ENCODE data around the gene TNS3. TPM values are rescaled to one million over a fixed set of nuclear protein-coding genes. Genes with fewer than 3 reads are reported as not detected.

The TNS3 gene
- polyA plus RNA-seq, 1 donor from 2014 or later: 12.5 TPM

DNA sequence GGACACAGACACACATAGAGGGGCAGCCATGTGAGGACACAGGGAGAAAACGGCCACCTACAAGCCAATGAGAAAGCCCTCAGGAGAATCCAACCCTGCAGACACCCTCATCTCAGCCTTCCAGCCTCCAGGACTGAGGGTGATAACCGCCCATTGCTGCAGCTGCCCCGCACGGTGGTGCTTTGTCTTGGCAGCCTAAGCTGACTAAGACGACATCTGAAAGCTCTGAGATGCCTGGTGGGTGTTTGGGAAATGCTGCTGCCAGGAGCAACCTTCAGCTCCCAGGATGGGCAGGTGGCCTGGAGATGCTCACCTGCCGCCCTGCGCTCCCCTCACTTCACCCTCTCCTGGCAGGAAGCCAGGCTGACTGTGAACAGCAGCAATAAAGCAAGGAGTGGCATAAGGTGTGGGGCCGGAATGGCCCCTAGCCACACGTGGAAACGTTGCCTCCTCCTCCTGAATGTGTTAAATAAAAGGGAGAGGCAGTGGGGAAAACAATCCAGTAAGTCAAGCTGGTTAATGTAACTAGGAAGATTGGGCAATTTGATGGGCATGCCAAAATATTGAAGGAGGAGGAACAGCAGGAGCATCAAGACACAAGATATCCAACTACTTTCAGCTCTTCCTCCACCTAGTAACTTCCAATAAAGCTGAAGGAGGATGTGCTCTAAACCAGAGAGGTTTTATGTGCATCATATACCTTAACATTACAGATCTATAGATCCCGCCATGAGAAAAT lies 121.5 kb downstream of the TNS3 start:
- Mint-ChIP-seq H3K27ac (peak overlapping the region in 1 of 3 donors; percentile 50), H3K9me3 (no peaks in the 10 kb centered on the region), H3K4me1 (peaks cover 5 to 28% (median 14%) of the 10 kb centered on the region in 3 donors), H3K36me3 (no peaks in the 10 kb centered on the region), H3K27me3 (no peaks in the 10 kb centered on the region), H3K4me3 (no peak overlapping the region)

DNA sequence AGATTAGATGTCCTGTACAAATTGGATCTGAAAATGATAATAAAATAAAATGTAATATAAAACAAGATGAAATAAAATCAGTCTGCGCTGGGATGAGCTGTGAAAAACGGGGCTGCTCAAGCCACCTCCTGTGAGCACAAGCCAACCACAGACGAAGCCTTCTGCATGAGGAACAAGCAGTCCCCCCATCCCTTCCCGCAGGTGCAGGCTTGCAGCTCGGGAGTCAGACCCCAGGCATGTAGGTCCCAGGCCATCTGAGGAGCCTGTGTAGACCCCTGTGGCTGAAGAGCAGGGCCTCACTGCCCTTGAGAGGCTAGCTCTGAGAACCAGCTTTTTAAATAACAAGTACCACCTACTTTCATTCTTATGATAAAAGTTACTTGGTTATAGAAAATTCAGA lies 123.4 kb downstream of the TNS3 start:
- Mint-ChIP-seq H3K27ac (no peak overlapping the region), H3K9me3 (no peaks in the 10 kb centered on the region), H3K4me1 (peaks cover 2 to 33% (median 16%) of the 10 kb centered on the region in 3 donors), H3K27me3 (no peaks in the 10 kb centered on the region), H3K36me3 (no peaks in the 10 kb centered on the region), H3K4me3 (no peak overlapping the region)

DNA sequence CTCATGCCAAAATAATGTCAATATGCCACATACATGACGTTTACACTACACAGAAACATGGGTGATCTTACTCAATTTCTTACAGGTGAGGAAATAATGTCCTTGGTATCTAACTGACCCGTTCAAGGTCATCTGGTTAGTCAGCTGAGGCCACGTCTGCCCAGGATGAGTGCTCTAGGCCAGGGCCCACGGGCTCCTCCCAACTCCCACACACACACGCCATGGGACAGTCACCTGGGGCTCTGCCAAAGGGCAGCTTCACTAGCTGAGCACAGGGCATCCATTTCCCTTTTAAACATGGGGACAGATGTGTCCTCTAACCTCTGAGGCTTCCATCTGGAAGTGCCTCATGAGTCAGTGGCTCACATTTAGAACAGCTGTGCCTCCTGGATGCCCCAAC lies 123.9 kb downstream of the TNS3 start:
- Mint-ChIP-seq H3K27me3 (no peaks in the 10 kb centered on the region), H3K27ac (no peak overlapping the region)

DNA sequence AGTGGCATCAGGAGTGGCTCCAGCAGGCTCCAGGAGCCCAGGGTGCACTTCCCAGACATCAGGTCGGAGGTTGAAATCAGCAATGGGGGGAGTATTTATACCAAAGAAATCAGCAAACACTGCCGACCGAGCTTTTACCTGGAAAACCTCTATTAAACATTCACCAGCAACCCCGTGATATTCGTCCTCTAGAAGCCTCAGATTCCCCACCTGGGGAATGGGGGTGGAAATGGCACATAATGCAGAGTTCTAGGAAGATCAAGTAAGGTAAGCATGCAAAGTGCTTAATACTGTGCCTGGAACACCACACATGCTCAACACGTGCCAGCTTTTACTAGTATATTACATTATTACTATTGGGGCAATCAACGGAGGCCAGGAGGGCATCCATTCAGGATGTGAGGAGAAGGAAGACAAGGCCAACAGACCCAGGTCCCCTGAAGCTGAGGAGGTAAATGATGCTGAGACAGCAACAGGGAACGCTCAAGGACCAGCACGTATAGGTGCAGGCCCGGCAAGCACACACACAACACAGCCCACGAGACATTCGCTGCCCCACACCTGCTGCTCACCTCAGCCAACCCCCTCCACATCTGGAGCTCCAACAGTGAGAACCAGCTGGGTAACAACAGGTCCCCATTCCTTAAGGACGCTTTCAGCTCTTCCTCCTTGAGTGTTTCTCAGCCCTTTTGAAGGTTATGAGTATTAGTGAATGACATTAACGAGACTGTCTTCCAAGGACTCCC lies 125.5 kb downstream of the TNS3 start:
- Mint-ChIP-seq H3K36me3 (no peaks in the 10 kb centered on the region), H3K27ac (no peak overlapping the region), H3K9me3 (no peaks in the 10 kb centered on the region), H3K4me3 (no peak overlapping the region), H3K27me3 (no peaks in the 10 kb centered on the region), H3K4me1 (peaks cover 0 to 33% (median 12%) of the 10 kb centered on the region in 3 donors)

More for the DNA sequence above, 123.9 kb downstream of the TNS3 start:
- Mint-ChIP-seq H3K4me1 (peaks cover 2 to 33% (median 15%) of the 10 kb centered on the region in 3 donors), H3K4me3 (no peak overlapping the region), H3K36me3 (no peaks in the 10 kb centered on the region), H3K9me3 (no peaks in the 10 kb centered on the region)

DNA sequence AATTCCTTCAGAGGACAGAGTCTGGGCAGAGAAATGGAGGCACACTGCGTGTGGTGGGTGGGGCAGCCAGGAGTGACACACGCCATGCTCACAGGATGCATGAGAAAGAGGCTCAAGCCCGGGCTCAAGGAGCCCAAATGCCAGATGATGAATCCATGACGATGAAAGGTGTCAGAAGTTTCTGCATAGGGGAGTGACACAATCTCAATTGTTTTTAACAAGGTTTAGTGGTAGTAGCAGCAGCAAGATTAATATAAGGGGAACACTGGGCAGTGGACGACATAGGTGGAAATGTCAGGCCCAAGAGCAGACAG lies 126.1 kb downstream of the TNS3 start:
- no peaks in the 10 kb centered on the region for H3K27me3 Mint-ChIP-seq
- H3K4me1 Mint-ChIP-seq: peaks cover 0 to 33% (median 12%) of the 10 kb centered on the region in 3 donors
- no peaks in the 10 kb centered on the region for H3K36me3 Mint-ChIP-seq

DNA sequence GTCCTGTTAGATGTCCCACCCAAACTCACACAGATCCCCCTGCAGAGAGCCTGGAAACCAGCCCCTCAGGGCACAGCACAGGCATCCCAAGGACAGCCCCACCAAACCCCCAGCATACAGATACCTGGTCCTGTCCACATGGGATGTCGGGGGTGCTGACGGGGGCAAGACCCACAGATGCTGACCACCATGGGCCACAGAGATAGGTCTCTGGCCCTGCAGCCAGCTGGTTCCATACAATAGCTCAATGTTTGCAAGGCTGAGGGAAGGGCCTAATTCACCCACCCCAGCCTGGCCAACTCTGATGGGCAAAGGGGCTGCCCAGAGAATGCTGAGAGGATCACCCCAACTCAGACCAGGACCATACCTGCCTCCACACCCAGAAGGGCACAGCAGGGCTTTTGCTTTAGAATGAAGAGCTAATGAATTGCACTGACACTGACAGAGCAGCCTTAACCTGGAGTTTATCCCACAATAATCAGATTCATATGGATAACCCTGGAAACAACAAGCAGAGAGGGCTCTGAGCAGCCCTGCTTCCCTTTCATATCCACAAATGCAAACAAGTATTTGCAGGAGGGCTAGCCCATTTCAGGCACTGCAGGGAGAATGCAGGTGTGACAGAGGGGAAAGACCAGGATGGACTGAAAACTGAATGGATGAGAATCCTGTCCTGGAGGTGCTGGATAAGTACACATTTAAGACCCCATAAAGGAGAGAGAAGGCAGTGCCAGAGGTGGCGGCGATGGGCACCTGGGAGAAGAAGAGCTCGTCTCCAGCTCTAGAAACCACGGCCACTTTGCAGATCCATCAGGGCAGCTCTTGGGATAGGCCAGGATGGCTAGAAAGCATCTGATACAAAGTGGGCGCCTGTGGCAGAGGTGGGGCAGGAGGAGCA lies 126.7 kb downstream of the TNS3 start:
- no peaks in the 10 kb centered on the region for H3K9me3 Mint-ChIP-seq

More for the DNA sequence above, 126.1 kb downstream of the TNS3 start:
- H3K4me3 Mint-ChIP-seq: no peak overlapping the region
- H3K27ac Mint-ChIP-seq: peak overlapping the region in 1 of 3 donors; percentile 23
- H3K9me3 Mint-ChIP-seq: no peaks in the 10 kb centered on the region

DNA sequence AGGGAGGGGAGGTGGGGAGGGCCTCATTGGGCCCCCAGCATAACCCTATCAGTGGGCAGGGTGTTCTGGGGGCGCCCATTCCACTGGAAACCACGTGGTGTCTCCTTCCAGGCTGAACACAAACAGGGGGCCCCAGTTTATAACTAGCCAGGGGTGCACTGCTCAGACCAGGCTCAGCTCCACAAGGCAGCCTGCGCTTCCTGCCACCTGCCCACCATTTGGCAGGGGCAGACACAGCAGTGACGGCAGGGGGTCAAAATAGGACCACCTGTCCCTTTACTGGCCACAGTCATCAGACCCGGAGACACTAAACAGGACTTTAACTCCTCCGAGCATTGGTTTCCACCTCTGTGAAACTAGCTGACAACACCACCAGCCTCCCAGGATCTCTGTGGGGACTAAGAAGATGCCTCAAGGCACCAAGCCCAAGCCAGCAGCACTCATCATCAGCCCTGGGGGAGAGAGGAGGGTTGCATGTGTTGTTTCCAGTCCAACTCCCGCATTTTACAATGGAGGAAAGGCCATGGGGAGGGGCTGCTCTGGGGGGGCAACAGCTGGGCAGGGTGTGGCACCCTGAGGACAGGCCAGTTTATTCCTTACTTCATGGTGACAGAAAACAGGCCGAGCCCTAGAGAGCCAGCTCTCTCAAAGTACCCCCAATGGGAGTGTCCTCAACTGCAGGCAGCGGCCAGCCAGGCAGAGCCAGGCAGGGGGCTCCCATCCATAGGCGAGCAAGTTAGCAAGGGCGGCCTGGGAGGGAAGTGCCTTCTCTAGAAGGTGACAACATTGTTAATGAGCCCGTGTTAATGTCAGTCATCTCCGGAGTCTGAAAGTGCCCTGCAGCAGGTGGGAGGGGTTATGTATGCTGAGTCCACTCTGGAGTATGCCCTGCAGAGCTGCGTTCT lies 127.6 kb downstream of the TNS3 start:
- H3K27ac Mint-ChIP-seq: peak overlapping the region in 1 of 3 donors; percentile 43

More for the DNA sequence above, 126.7 kb downstream of the TNS3 start:
- Mint-ChIP-seq H3K27me3 (no peaks in the 10 kb centered on the region), H3K36me3 (no peaks in the 10 kb centered on the region), H3K4me1 (peaks cover 0 to 33% (median 12%) of the 10 kb centered on the region in 3 donors), H3K27ac (peak overlapping the region in 1 of 3 donors; percentile 23), H3K4me3 (no peak overlapping the region)

DNA sequence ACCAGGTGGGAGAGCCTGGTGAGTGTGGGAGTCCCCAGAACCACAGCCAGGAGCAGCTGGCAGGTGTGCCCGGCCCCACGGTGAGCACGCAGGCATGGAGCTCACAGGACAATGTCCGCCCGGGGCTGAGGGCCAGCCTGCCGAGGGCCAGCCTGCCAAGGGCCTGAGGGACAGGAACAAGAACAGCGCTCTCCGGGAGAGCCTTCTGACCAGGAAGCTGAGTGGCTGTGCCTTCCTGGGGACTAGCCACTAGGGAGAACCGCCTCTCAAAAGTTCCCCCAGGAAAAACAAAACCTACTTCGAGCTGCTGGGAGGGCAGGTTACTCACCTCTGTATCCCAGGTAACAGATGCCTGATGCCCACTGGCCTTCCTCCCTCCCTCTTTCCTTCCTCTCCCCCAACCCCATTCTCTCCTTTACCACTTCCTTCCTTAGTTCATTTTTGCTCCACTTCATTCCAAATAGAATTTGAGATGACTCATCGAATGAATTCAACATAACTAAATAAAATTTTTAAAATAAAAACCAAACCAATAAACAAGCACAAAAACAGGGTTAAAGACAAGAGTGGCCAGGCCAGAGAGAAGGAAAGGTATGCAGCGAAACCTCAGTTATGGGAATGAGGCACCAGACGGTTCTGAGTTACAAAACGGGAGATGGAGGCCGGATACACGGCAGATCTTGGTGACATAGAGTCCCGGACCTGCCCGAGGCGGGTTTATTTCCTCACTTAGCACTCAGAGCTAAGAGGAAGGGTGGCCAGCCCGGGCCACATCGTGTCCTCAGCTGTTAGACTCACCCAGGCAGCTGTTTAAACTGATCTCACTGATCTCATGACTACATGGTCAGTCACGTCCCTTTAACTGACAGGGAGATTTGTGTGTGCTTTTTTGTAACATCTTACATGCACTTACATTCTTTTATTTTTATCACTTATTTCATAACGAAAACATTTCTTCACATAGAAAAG lies 128.5 kb downstream of the TNS3 start:
- Mint-ChIP-seq H3K4me1 (peaks cover 2 to 33% (median 19%) of the 10 kb centered on the region in 3 donors), H3K4me3 (peak overlapping the region in 2 of 4 donors; percentile 9 to 23), H3K27me3 (no peaks in the 10 kb centered on the region), H3K27ac (no peak overlapping the region), H3K36me3 (no peaks in the 10 kb centered on the region), H3K9me3 (no peaks in the 10 kb centered on the region)

More for the DNA sequence above, 127.6 kb downstream of the TNS3 start:
- Mint-ChIP-seq H3K4me1 (peaks cover 0 to 33% (median 14%) of the 10 kb centered on the region in 3 donors), H3K9me3 (no peaks in the 10 kb centered on the region), H3K36me3 (no peaks in the 10 kb centered on the region), H3K4me3 (no peak overlapping the region), H3K27me3 (no peaks in the 10 kb centered on the region)

DNA sequence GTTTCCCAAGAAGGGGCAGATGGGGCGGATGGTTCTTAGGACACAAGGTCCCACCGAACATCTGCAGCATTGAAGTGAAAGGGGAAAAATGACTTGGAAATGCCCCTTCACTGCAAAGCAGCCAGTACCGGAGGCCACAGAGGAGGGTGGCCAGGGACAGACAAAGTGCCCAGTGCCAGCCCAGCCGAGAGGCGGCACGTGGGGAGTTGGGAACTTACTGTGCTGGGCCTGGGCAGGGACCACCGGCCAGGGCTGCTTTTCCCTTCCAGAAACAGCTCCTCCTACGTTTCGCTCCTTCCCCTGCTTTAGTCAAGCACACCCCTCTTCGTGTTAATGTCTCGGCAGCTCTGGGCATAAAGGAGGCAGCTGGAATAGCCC lies 129.2 kb downstream of the TNS3 start:
- H3K9me3 Mint-ChIP-seq: no peaks in the 10 kb centered on the region
- H3K4me1 Mint-ChIP-seq: peaks cover 3 to 28% (median 15%) of the 10 kb centered on the region in 3 donors
- H3K27ac Mint-ChIP-seq: peak overlapping the region in 1 of 3 donors; percentile 77
- H3K27me3 Mint-ChIP-seq: no peaks in the 10 kb centered on the region
- H3K4me3 Mint-ChIP-seq: no peak overlapping the region
- H3K36me3 Mint-ChIP-seq: no peaks in the 10 kb centered on the region

DNA sequence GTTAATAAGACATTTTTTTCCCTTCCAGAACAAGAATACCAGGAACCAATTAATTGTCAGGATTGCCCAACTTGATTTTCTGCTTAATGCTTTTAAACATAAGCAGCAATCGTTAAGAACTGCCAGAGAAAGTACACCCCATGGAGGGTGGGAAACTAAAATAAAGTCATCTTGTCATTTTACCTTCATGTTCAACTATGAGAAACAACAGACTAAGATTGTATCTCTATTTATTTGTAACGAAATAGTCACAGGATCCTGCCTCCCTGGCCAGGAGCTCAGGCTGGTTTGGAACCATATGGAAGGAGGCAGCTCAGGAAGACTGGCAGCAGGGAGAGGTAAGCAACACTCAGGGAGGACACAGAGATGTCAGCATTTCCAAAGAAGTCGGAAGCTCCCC lies 129.6 kb downstream of the TNS3 start:
- H3K4me3 Mint-ChIP-seq: no peak overlapping the region
- H3K36me3 Mint-ChIP-seq: no peaks in the 10 kb centered on the region
- H3K4me1 Mint-ChIP-seq: peaks cover 3 to 25% (median 15%) of the 10 kb centered on the region in 3 donors
- no peaks in the 10 kb centered on the region for H3K9me3 Mint-ChIP-seq
- H3K27ac Mint-ChIP-seq: peak overlapping the region in 1 of 3 donors; percentile 77
- no peaks in the 10 kb centered on the region for H3K27me3 Mint-ChIP-seq

DNA sequence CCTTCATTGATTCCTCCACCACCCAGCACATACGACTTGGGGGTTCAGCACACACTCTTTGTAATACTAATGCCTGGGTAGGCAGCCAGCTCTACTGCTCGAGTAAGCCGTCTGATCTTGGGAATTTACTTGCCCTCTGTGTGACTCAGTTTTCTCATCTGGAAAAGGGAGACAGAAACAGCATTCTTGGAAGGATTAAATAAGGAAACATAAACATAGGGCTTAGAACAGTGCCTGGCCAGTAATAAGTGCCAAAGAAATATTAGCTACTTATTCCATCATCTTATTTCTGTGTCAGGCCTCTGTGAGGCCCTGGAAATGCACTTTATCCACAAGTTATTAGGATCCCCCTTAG lies 130.1 kb downstream of the TNS3 start:
- H3K4me1 Mint-ChIP-seq: peaks cover 3 to 26% (median 15%) of the 10 kb centered on the region in 3 donors
- H3K9me3 Mint-ChIP-seq: no peaks in the 10 kb centered on the region
- H3K36me3 Mint-ChIP-seq: no peaks in the 10 kb centered on the region
- H3K27ac Mint-ChIP-seq: peak overlapping the region in 1 of 3 donors; percentile 77
- no peak overlapping the region for H3K4me3 Mint-ChIP-seq
- H3K27me3 Mint-ChIP-seq: no peaks in the 10 kb centered on the region

DNA sequence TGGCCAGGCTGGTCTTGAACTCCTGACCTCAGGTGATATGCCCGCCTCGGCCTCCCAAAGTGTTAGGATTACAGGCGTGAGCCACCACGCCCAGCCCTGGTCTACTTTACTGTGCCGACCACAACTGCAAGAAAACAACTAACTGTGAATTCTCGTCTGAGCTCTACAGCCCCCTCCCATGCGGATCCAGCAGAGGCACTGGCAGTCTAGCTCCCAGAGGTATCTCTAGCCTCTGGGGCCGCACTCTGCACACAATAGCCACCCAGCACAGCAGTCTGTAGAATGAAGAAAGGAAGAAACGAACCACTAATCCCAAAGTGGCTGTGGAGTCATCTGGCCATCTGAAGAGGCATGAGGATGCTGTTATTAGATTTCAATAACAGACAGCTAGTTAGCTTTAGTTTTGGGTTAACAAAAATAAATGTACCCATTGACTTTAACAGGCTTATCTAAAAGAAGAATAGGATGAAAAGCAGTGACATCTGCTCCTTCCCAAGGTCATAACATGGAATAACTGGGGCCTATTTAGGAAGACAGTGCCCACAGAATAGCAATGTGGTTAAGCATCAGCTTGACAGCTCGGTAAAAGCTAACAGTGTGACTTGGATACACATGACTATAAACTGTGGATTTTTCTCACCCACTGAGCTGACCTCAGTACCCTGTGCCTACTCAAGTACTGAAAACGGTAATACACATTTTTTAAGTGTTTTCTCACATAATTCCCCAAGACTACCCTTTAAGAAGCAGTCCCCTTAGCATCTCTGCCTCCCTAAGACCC lies 131.9 kb downstream of the TNS3 start:
- Mint-ChIP-seq H3K36me3 (no peaks in the 10 kb centered on the region), H3K4me1 (peaks cover 11 to 25% (median 23%) of the 10 kb centered on the region in 3 donors), H3K27ac (no peak overlapping the region), H3K27me3 (no peaks in the 10 kb centered on the region), H3K9me3 (no peaks in the 10 kb centered on the region), H3K4me3 (no peak overlapping the region)

DNA sequence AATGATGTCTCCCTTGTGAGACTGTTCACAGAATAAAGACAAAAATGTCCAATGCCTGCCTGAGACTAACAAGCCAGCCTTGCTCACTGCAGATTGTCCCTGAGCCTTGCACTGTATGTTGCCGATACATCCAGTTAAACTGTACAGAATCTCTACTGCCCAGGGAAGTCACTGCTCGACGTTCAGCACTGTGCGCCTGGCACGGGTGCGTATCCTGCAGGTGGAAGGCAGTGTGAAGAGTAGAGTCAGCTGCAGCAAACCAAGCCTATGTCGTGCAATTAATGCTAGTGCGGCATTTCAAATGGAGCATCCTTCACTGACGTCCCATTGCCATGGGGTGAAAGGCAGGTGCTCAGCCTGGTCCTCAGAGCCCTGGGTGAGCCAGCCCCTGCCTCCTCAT lies 132.9 kb downstream of the TNS3 start:
- peaks cover 1% of the 10 kb centered on the region for H3K36me3 Mint-ChIP-seq
- H3K4me1 Mint-ChIP-seq: peaks cover 21 to 33% (median 27%) of the 10 kb centered on the region in 3 donors
- H3K4me3 Mint-ChIP-seq: no peak overlapping the region
- H3K27me3 Mint-ChIP-seq: no peaks in the 10 kb centered on the region
- H3K9me3 Mint-ChIP-seq: no peaks in the 10 kb centered on the region
- no peak overlapping the region for H3K27ac Mint-ChIP-seq

Data from IgD-negative memory B cell (primary cell).